H1 (cell line): ENCODE measurements around the gene TJP2.

Experiments used
- CHD7 ChIP-seq: fragments of 300-600 bp; sonication (generic); IDR thresholded peaks from 2 replicates; pipeline ENCODE4 v1.7.1; 2012; ENCODE audit warnings: low read length, moderate library complexity, mild to moderate bottlenecking, inconsistent platforms; ENCODE audit not compliant: insufficient replicate concordance
- EZH2 ChIP-seq: fragments of 200-600 bp; sonication (generic); IDR thresholded peaks from 2 replicates; pipeline ENCODE4 v1.7.1; 2012; ENCODE audit warnings: low read depth, mild to moderate bottlenecking, moderate library complexity, low read length, inconsistent platforms; ENCODE audit not compliant: severe bottlenecking
- GABPA ChIP-seq: IDR thresholded peaks from 2 replicates; pipeline ENCODE4 v1.6.1; 2011; ENCODE audit warnings: mild to moderate bottlenecking, low read length, moderate library complexity, borderline replicate concordance; ENCODE audit not compliant: insufficient read depth
- MAFK ChIP-seq: IDR thresholded peaks from 2 replicates; pipeline ENCODE4 v1.6.1; 2012; ENCODE audit warnings: low read depth, mild to moderate bottlenecking, improper control_type of control experiment, low read length
- POLR2A ChIP-seq, 2 experiments: IDR thresholded peaks; 1 replicate in 1 of 2; 2 replicates in 1 of 2; pipeline ENCODE4 v1.6.1; 2011; ENCODE audit warnings: low read depth in 2 of 2, low read length in 2 of 2, mild to moderate bottlenecking in 2 of 2; ENCODE audit errors: control extremely low read depth in 1 of 2
- POLR2AphosphoS5 ChIP-seq: IDR thresholded peaks from 2 replicates; pipeline ENCODE4 v1.6.1; 2011; ENCODE audit warnings: low read depth, low read length
- SAP30 ChIP-seq: fragments of 300-600 bp; sonication (generic); IDR thresholded peaks from 2 replicates; pipeline ENCODE4 v1.7.1; 2012; ENCODE audit warnings: low read length, moderate library complexity, mild to moderate bottlenecking, inconsistent platforms; ENCODE audit not compliant: insufficient read depth, insufficient replicate concordance
- SUZ12 ChIP-seq: fragments of 200-600 bp; sonication (generic); IDR thresholded peaks from 2 replicates; pipeline ENCODE4 v1.6.1; 2012; ENCODE audit warnings: mild to moderate bottlenecking, inconsistent platforms, low read length, moderate library complexity, mixed read lengths
- TAF1 ChIP-seq: IDR thresholded peaks from 2 replicates; pipeline ENCODE4 v1.6.1; 2011; ENCODE audit warnings: mild to moderate bottlenecking, low read depth, low read length
- TF ChIP-seq, protein P1 (sequence below): IDR thresholded peaks from 2 replicates; pipeline ENCODE4 v1.6.1; 2011; ENCODE audit warnings: low read length, improper control_type of control experiment

DNA sequence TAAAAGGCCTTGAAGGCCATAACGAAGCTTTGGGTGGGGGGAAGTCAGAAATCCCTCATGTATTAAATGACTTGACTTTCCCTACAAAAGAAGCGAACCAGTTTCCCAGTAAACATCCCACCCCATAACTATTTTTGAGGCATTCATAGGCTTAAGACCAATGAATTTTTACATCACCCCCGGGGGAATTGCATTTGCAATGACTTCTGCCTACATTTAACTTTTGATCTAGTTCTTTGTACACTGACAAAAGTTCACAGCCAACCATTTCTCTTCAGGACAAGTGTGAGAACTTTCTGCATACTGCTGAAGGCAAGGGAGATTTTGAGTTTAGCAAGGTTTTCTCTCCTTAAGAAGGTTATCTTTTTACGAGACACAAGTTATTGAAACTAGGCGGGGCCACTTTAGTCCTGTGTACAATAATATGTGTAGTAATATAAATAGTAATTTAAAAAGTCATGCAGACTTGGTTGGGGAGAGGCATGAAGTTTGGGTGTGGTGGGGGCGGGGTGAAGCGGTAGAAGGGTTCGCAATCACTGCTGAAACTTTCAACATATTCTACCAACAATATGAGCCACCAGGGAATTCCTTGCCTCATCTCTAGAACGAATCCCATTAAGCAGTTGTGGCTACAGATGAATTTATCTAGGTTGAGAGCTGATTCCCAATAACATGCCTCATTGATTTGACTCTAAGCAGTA, 2.5 kb downstream of the TJP2 start:
- no peak for TF ChIP-seq MAFK
- TF ChIP-seq CHD7 = no peak
- TF ChIP-seq POLR2A (IDR thresholded peaks at IDR 0.05; ENCODE audit: control extremely low read depth in 1 of 2, low read depth in 2 of 2, low read length in 2 of 2) = no peak
- no peak for TF ChIP-seq GABPA
- no peak for TF ChIP-seq SUZ12
- TF ChIP-seq TAF1 = no peak
- no peak for TF ChIP-seq SAP30
- TF ChIP-seq EZH2 = no peak
- TF ChIP-seq, protein P1, sequence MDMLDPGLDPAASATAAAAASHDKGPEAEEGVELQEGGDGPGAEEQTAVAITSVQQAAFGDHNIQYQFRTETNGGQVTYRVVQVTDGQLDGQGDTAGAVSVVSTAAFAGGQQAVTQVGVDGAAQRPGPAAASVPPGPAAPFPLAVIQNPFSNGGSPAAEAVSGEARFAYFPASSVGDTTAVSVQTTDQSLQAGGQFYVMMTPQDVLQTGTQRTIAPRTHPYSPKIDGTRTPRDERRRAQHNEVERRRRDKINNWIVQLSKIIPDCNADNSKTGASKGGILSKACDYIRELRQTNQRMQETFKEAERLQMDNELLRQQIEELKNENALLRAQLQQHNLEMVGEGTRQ = no peak
- TF ChIP-seq POLR2AphosphoS5 = no peak
